COLO668 (cell line): ENCODE measurements around the gene NT5C2.
"Not testable (repeated sequence)": the region's sequence is repeated elsewhere in the genome, so short reads cannot be mapped to it uniquely, and the experiment has no call there.

ENCODE experiments used
- DNase-seq: peaks from one replicate; lab custom pipeline; 2025; ENCODE audit not compliant: unreplicated experiment; lab: John Stamatoyannopoulos, UW

The NT5C2 gene

DNA sequence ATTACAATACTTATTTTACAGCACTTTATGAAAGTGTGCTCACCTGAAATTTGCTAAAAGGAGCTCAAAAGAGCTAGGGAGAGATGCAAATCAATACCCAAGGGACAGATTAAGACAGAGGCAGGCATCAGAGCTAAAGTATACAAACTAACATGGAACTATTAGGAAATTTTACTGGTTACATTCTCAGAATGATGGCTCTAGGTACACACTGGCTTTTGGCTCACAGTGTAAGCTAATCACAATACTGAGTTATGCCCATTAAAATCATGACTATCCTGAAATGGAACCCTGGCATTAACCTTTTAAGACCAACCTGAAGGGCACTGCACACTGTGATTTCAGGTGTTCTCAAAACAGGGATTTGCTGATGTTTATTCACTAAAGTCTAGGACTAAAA is 98.1 kb downstream of the NT5C2 start:
- no peak for DNase-seq

DNA sequence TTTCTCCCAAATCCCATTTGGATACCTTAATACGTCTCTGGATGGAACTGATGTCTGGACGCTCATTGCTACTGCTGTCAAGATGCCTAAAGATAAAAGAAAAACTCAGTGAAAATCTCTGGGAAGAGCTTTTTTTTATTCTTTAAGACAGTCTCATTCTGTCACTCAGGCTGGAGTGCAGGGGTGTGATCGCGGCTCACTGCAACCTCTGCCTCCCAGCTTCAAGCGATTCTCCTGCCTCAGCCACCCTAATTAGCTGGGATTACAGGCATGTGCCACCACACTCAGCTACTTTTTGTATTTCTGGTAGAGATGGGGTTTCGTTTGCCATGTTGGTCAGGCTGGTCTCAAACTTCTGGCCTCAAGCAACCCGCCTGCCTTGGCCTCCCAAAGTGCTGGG is 102.2 kb downstream of the NT5C2 start:
- no peak for DNase-seq

DNA sequence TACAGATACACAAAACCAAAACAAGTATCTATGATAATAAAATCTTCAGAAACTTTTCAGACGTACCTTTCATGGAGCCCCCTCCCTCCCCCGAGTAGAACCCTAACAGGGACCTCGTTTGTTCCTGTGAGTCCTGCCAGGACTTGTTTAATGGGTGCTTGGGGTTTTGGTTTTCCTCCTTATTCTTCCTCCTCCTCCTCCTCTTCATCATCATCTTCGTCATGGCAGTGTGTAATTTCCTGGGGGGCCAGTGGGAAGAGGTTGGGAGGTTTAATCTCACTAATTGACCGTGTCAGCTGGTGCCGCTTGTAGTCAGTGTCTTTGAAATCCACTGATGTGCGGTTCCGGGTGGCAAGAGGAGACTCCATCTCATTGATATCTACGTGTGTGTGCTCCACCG is 103.6 kb downstream of the NT5C2 start:
- no peak for DNase-seq

DNA sequence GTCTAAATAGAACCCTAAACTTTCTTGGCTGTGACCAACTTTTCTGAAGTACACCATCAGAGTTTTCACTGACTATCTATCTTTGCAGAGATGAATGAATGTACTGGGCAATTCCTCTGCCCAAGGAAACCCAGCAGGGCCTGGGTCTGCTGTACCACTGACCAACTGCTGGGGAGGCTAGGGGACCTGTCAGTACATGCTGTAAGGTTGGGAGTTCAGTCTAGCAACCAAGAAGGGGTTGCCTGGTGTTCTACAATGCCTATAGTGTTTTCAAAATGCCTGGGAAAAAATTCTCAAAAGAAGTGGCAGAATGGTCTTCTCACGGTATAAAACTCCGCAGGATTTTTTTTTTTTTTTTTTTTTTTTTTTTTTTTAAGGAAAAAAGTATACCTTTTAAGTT is 106.3 kb downstream of the NT5C2 start:
- DNase-seq = no peak

DNA sequence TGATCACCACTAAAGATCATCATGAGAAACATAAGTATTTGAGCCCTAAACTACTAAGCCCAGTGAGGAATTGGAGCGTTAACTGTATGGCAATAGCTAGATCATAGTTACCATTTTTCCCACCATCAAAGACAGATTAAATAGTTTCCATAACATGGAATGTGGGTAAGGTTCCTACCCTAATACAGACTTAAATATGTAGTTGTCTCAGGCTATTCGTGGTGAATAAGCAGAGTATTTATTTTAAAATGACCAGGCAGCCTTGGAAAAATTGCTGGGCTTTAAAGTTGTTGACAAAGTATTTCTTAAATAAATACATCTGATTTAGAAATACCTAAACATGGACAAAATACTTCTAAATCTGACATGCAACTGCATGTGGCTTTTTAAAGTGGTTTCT is 106.8 kb downstream of the NT5C2 start:
- DNase-seq = no peak

DNA sequence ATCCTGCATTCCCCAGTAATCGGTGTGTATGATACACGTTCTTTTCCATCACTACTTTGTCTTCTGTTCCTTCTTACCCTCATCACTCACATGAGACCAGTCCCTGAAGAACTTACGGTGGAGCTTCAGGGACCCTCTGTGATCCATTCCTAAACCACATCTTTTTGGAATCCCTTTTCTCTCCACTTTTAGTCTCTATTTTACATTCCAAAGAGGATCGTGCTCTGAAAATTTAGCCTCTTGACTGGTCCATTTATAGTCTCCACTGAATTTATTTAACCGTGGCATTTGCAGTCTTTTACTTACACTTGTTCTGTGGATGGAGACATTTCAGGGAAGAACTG is 109.1 kb downstream of the NT5C2 start:
- no peak for DNase-seq

DNA sequence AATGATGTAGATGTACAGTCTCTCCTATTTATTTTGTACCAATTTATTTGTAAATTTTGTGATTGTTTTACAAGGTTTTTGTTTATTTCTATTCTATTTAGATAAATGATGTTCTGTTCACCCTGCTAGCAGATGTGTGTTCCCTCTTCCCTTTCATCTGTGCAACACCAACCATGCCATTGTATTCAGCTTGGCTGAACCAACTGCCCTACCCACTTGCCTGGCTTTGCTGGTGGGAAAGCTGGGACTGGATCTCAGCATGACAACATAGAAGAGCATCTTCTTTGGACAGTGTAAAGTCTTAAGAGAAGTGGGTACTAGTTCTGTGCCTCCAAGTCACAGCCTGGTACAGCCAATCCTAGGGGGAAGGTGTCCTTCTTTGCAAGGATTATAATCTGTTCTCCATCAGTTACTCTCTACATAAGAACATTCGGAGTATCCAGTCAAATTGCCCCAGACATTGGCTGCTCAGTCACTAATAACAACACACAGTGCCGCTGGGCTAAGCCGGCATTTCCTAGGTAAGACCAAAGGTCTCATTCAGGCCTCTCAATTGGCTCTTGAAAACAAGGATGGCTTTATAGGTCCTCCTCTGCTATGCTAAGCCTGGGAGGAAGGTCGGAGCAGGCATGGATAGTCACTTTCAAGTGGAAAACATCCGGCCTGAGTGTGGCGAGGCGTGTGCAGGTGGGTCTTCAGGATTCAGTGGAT is 109.7 kb downstream of the NT5C2 start:
- DNase-seq = no peak

DNA sequence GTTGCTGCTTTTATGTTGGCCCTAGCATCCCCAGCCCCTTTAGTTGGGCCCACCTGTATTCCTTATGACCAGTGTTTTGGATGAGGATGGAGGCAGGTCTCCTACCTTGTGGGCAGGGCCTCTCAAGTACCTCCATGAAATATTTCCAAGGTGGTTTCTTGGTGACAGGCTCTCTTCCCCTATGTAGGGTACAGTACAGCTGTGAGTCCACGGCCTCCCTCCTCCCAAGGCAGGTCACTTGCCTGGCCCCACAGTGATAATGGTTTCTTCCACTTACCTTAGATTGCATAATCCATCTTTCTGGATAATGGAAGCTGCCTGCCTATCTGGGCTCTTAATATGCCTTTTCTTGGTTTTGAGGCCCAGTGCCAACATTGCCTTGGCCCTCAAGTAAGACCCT is 110.4 kb downstream of the NT5C2 start:
- DNase-seq = no peak

DNA sequence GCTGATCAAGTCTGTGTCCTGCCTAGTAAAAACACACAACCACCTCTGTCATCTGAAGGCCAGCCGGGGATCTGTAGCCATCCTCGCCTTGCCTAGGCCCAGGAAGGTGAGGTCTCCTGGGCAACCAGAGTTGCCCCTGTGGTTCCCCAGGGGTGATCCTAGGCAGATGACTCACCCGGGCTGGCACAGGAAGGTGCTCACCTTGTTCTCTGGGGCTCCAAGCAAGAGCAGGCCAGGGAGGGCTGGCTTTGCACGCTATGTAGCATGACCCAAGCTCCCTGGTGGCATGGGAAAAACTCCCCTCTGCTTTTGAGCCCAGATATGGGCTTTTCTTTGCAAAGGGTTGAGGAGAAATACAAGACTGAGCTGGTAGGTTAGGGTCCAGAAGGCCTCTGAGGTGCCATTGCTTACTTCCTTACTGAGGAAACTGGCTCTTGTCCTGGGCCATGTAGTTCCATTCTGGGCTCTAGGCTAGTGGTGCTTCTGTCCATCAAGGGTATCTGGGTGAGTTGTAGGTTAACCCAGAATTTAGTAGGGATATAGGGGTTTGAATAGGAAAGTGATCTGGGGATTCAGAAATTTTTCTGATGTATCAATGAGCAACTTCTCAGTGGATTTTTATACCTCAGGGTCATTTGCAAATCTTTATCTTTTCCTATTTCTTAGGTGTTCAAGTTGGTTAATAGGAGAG is 112.0 kb downstream of the NT5C2 start:
- no peak for DNase-seq

DNA sequence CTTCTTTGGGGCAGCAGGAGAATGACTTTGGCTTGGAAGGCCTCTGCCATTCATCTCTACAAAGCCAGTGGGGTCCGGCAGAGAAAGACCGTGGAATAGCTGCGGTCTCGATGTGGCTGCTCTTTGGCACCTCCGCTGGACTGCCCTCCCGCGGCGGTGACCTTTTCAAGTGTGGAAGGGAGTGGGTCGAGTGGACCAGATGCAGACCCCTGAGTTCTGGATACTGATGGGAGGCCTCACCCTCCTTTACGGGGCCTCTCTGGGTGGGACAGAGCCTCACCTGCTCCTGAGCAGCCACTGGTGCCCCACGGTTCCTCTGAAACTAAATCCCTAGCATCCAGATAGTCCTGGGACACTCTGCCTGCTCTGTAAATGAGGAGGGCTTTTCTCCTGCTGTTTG is 113.1 kb downstream of the NT5C2 start:
- DNase-seq = no peak

DNA sequence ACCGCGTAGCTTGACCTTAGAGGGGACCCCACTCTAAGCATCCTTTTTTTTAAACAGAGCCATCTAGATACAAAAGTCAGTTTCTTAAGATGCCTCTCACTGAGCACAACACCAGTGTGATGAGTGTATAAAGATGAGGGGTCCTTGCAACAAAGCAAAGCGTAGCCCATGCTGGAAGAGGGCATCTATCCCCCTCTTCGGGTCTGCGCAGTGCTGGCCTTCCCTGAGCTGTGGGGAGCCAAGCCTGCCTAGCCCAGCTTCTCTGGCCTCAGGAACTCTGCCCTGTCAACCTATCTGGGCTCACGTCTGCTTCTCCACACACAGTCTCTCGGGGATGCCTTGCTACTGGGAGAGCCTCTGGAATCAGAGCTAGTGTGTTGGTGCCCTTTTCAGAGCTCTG is 114.0 kb downstream of the NT5C2 start:
- no peak for DNase-seq

DNA sequence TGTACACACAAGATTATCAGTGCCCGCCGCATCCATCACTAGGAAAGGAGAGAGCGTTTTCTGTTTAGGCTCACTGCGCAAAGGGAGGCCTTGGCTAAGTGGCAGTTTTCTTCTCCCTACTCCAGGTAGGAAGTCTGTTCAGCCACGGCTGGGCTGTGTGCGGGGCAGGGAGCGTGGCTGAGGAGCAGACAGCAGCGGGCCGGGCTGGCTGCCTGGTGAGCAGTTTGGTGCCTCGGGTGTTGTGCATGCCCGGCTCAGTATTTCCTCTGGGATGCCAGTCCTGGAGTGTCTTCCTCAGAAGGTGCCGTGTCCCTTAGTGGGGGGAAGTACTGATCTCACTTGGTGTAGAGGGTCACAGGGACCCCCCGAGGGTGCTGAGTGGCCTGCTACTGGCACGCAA is 114.4 kb downstream of the NT5C2 start:
- no peak for DNase-seq

DNA sequence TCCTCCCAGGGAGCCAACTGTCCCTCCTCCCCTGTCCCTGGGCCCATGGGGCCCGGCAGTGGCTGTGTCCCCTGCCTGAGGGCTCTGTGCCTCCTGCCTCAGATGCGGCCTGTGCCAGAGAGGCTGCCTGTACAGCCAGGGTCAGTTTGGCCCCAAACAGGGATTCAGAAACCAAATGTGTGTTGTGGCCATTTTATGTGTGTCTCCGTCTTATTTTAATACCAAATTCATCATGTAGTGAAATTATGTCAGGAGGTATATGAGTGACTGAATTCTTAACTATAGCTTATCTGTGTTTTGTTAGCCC is 114.8 kb downstream of the NT5C2 start:
- no peak for DNase-seq

DNA sequence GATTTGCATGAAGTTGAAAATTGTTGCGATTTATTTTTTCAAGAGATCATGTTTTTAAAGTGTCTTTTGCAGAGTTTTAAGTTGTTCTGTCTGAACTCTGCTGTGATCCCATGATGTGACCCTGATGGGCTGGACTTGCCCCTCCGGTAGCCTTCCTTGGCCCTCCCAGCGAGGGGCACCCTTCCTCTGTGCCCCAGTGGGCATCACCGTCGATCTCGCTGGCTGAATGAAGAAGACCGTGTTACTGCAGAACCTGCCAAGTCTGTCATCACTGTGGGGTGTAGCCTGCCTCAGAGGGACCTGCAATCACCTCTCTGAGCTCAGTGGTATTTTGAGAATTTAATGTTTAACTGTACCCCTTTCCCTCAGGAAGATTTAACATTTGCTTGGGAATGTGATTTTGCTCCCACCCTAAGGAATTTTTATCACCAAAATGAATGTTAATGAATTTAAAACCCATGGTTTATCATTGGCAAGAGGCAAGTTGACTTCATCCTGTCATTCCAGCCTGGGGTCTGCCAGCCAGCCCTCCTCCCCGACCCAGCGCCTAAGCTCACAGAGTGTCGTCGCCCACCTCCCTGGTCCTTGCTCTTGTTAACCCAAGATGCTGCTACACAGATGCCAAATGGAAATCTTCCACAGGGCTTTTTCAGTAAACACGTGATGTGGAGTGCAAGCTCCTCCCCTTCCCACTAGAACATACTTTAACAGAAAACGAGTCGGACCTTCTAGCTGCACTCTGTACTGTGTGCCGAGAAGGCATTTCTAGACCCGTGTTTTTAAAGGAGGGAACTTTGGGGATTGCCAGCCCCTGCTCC is 115.4 kb downstream of the NT5C2 start:
- no peak for DNase-seq

DNA sequence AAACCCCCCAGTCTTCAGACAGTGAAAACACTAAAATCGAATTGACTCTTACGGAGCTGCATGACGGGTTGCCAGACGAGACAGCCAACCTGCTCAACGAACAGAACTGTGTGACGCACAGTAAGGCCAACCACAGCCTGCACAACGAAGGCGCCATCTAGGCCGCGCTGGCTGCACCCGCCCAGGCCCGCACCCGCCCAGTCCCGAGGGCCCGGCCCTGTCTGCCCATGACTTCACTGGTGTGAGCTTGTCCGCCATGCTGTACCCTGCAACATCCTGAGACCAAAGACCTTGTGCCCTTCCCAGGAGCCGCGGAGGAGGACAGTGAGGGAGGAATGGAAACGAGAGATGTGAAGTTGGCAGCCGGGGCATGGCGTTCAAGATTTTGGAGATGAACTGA is 116.1 kb downstream of the NT5C2 start:
- DNase-seq = no peak

DNA sequence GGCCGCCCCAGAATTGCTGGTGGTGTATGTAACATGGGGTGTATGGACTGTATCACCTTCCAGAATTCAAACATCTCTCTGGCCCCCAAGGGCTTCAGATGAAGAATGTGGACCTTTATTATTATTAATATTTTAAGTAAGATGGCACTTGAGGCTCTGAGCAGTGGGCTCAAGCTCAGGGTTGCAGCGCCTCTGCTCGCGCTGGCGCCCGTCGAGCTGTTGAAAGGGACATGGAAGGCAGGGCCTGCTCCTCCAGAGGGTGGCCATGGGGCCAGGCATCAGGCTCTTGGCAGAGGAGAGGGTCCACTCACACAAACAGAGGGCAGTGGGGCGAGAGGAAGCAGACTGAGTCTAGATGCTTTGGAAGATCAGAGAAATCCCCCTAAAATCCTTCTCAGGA is 120.2 kb downstream of the NT5C2 start:
- DNase-seq = no peak

DNA sequence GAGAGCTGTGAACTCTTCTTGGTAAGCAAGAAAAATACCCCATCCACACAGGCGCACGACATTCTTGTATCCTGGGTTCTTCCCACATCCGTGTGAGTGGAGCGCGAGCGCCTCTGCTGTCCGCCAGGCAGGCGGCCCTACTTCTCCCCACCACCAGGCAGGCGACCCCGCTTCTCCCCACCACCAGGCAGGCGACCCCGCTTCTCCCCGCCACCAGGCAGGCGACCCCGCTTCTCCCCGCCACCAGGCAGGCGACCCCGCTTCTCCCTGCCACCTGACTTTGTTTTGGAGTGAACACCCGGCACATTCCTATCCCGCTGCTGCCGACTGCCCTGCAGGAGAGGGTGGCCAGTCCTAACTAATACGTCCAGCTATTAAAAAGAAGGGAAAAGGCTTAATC is 120.8 kb downstream of the NT5C2 start:
- no peak for DNase-seq

DNA sequence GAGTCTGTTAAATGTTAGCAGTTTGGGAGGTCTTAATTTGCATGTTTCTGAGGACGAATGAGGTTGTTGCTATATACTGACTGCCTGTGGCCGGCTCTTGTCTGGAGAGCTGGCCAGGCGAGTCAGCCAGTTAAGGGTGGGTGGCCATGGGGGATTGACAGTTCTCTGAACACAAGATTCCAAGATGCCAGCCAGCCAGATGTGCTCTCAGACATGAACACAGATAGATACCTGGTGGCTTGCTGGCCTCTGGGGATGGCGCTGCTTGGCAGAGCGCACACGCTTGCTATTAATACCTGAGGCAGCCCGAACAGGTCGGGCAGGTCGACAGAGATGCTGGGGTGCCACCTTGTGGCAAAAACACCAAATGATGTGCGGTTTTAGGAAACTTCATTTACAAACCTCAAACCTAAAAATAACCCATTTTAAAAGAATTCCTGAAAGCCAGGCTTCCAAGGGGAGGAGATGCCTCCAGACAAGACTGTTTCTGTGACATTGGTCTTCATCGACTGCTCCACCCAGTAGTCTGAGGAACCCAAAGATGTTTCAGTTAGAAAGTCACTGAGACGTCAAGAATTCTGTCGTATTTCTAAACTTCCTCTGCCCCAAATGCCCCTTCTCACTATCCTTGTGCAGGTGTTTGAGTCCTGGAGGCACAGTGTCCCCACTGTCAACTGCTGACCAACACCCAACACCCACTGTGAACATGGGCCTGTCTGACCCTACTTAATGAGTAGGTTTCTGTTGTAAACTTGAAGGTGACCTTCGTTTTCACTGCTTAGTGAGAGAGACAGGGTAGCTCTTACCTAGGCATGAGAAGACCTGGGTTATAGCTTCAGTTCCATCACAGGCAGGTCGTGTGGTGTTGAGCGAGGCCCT is 123.4 kb downstream of the NT5C2 start:
- peak; percentile 55 for DNase-seq

DNA sequence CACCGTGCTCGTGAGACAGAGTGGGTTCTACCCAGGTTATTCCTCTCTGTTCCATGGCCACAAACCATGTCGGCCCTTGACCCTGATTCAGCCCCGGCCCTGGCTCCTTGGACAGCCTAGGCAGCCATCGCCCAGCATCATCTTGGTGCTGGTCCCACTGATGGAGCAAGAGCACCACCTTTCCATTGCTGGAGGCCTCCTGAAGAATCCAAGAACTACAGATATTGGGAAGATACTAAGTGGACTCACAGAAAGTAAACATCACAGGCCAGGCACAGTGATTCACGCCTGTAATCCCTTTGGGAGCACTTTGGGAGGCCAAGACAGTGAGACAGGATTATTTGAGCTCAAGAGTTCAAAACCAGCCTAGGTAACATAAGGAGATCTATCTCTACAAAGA is 125.1 kb downstream of the NT5C2 start:
- no peak for DNase-seq

DNA sequence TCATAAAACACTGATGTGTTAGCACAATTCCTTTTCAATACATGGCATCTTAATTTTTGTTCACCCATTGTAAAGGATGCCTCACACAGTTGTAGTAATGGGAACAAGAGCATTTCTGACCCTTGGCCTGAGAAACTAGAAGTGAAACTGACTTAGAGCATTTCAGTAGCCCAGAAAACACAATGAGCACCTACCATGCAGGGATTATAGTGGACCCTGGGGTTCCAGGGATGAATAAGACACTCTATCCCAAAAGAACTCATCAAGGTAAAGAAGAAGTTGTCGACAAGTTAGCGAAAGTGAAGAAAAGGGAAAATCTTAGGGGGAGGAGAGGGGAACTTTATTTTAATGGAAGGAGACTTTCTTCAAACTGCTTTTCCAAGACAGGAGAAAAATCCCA is 125.6 kb downstream of the NT5C2 start:
- DNase-seq = no peak

DNA sequence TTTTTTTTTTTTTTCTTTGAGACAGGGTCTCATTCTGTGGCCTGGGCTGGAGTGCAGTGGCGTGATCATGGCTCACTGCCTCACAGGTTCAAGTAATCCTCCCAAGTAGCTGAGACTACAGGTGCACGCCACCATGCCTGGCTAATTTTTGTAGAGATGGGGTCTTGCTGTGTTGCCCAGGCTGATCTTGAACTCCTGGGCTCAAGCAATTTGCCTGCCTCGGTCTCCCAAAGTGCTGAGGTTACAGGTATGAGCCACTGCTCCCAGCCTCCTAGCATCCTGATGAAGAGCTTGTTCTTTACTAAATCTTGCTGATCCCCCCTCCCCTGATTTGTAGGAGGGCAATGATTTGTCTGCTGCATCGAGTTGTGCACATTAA is 126.0 kb downstream of the NT5C2 start:
- DNase-seq = not testable (repeated sequence)
